ENCODE measurements around the gene ZNF710. TPM values are rescaled to one million over a fixed set of nuclear protein-coding genes. Genes with fewer than 3 reads are reported as not detected.

The ZNF710 gene
- total and polyA plus RNA-seq, 9 of the 15 experiments (the other 6 are each of a cell fraction or from before 2014, with no cell fraction given): 0.56 to 14.2 (median 5.2) TPM

DNA sequence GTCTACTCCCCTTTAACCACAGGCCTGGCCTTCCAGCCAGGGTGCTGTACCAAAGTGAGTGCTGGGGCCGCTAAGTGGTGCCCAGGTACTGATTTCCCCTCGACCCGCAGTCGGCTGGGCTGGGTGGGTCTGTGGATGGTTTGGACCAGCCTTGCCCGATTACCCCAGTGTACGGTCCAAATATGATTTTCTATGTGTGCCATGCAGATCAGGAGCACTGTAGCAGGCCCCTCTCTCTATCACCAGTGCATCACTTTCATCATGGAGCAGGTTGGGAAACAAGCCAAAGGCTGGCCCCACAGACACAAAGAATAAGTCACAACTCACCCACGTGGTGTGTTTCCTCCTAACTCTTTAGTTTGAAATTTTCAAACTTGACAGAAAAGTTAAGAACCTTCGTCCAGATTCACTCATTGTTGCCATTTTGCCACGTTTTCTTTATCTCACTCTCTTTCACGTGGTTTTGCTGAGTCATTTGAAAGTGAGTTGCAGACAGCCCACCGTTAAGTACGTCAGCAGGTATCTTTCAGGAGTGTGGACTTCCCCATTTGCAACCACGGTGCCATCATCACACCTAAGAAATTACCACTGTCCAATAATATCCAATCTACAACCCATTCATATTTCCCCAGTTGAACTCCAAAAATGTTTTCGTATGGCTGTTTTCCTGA lies 37.0 kb downstream of the ZNF710 start (continued):
- TF ChIP-seq, protein P1, sequence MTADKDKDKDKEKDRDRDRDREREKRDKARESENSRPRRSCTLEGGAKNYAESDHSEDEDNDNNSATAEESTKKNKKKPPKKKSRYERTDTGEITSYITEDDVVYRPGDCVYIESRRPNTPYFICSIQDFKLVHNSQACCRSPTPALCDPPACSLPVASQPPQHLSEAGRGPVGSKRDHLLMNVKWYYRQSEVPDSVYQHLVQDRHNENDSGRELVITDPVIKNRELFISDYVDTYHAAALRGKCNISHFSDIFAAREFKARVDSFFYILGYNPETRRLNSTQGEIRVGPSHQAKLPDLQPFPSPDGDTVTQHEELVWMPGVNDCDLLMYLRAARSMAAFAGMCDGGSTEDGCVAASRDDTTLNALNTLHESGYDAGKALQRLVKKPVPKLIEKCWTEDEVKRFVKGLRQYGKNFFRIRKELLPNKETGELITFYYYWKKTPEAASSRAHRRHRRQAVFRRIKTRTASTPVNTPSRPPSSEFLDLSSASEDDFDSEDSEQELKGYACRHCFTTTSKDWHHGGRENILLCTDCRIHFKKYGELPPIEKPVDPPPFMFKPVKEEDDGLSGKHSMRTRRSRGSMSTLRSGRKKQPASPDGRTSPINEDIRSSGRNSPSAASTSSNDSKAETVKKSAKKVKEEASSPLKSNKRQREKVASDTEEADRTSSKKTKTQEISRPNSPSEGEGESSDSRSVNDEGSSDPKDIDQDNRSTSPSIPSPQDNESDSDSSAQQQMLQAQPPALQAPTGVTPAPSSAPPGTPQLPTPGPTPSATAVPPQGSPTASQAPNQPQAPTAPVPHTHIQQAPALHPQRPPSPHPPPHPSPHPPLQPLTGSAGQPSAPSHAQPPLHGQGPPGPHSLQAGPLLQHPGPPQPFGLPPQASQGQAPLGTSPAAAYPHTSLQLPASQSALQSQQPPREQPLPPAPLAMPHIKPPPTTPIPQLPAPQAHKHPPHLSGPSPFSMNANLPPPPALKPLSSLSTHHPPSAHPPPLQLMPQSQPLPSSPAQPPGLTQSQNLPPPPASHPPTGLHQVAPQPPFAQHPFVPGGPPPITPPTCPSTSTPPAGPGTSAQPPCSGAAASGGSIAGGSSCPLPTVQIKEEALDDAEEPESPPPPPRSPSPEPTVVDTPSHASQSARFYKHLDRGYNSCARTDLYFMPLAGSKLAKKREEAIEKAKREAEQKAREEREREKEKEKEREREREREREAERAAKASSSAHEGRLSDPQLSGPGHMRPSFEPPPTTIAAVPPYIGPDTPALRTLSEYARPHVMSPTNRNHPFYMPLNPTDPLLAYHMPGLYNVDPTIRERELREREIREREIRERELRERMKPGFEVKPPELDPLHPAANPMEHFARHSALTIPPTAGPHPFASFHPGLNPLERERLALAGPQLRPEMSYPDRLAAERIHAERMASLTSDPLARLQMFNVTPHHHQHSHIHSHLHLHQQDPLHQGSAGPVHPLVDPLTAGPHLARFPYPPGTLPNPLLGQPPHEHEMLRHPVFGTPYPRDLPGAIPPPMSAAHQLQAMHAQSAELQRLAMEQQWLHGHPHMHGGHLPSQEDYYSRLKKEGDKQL (CRISPR knock-in tag; IDR thresholded peaks at IDR 0.05; ENCODE audit: borderline replicate concordance): no peak
- TF ChIP-seq LCOR (CRISPR knock-in tag; IDR thresholded peaks at IDR 0.05) (no peak), ASH1L (IDR thresholded peaks at IDR 0.05; ENCODE audit: borderline replicate concordance, low read depth, partially characterized antibody) (no peak), ZNF253 (CRISPR knock-in tag; conservative IDR thresholded peaks at IDR 0.05) (no peak), CBX2 (IDR thresholded peaks at IDR 0.05; ENCODE audit: insufficient read depth, low read length, poor library complexity, severe bottlenecking) (no peak), SUPT5H (IDR thresholded peaks at IDR 0.05) (no peak), MCM5 (IDR thresholded peaks at IDR 0.05; ENCODE audit: low read depth) (no peak), SMC3 (conservative IDR thresholded peaks at IDR 0.05; ENCODE audit: insufficient read depth, low read depth, low read length) (no peak), FOXJ2 (tag; IDR thresholded peaks at IDR 0.05) (no peak), TGIF2 (CRISPR knock-in tag; IDR thresholded peaks at IDR 0.05) (no peak), ZNF124 (CRISPR knock-in tag; IDR thresholded peaks at IDR 0.05) (no peak), CBX5 (IDR thresholded peaks at IDR 0.05; ENCODE audit: borderline replicate concordance, low read depth) (no peak), ARID1B (IDR thresholded peaks at IDR 0.05) (peak; percentile 78), POLR2B (IDR thresholded peaks at IDR 0.05; ENCODE audit: low read depth, partially characterized antibody) (no peak), ZNF274 (IDR thresholded peaks at IDR 0.05; ENCODE audit: borderline replicate concordance, low read depth, low read length) (no peak), DACH1 (IDR thresholded peaks at IDR 0.05; ENCODE audit: partially characterized antibody) (no peak), PPARD (CRISPR knock-in tag; IDR thresholded peaks at IDR 0.05) (no peak)
- TF ChIP-seq, protein P2, sequence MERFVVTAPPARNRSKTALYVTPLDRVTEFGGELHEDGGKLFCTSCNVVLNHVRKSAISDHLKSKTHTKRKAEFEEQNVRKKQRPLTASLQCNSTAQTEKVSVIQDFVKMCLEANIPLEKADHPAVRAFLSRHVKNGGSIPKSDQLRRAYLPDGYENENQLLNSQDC (CRISPR knock-in tag; IDR thresholded peaks at IDR 0.05): no peak
- TF ChIP-seq, protein P3, sequence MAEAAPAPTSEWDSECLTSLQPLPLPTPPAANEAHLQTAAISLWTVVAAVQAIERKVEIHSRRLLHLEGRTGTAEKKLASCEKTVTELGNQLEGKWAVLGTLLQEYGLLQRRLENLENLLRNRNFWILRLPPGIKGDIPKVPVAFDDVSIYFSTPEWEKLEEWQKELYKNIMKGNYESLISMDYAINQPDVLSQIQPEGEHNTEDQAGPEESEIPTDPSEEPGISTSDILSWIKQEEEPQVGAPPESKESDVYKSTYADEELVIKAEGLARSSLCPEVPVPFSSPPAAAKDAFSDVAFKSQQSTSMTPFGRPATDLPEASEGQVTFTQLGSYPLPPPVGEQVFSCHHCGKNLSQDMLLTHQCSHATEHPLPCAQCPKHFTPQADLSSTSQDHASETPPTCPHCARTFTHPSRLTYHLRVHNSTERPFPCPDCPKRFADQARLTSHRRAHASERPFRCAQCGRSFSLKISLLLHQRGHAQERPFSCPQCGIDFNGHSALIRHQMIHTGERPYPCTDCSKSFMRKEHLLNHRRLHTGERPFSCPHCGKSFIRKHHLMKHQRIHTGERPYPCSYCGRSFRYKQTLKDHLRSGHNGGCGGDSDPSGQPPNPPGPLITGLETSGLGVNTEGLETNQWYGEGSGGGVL (CRISPR knock-in tag; IDR thresholded peaks at IDR 0.05): no peak
- TF ChIP-seq, protein P4, sequence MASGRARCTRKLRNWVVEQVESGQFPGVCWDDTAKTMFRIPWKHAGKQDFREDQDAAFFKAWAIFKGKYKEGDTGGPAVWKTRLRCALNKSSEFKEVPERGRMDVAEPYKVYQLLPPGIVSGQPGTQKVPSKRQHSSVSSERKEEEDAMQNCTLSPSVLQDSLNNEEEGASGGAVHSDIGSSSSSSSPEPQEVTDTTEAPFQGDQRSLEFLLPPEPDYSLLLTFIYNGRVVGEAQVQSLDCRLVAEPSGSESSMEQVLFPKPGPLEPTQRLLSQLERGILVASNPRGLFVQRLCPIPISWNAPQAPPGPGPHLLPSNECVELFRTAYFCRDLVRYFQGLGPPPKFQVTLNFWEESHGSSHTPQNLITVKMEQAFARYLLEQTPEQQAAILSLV (tag; IDR thresholded peaks at IDR 0.05): no peak

All from K562 (cell line).